GM19099 (cell line): ENCODE measurements around the gene ADARB1.

Experiments used
- POLR2A ChIP-seq: IDR thresholded peaks from 3 replicates; pipeline ENCODE4 v1.6.1; 2011; ENCODE audit warnings: low read depth; ENCODE audit not compliant: insufficient read length; ENCODE audit errors: extremely low read depth

The ADARB1 gene

DNA sequence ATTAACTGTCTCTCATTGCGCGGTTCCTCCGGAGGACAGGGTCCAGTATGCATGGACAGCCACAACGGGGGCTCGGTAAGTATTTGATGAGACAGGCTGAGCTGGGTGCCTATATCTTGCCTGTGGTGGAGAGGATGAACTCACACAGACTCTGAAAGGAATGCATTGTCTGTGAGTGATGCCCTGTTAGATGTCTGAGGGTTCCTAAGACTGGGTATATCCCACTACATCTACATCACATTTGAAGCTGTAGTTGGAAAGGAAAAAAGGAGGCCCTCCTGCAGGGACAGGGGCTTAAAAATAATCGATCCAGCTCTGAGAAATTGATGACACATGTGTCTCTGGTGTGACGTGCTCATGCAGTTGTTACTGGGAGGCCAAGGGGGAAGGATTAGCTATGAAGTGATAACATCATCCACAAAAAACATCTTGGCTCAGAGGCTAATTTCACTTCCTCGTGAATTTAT is 1.9 kb downstream of the ADARB1 start:
- no peak for TF ChIP-seq POLR2A

DNA sequence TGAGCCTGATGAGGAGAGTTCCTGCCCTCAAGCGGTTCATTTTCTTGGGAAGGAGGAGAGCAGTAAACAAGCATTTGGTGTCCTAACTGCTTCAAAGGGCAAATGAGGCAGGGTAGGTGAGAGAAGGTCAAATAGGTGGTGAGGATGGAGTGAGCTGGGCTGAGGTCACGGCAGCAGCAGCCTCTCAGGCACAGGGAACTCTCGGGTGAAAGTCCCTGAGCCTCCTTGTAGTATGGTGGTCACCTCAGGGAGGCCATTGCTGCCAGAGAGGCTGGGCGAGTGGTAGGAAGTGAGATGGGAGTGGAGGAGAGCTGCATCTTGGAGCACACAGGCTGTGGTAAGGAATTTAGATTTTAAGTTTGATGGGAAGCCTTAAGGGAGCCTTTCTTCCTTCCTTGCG is 4.0 kb downstream of the ADARB1 start:
- TF ChIP-seq POLR2A, result no peak

DNA sequence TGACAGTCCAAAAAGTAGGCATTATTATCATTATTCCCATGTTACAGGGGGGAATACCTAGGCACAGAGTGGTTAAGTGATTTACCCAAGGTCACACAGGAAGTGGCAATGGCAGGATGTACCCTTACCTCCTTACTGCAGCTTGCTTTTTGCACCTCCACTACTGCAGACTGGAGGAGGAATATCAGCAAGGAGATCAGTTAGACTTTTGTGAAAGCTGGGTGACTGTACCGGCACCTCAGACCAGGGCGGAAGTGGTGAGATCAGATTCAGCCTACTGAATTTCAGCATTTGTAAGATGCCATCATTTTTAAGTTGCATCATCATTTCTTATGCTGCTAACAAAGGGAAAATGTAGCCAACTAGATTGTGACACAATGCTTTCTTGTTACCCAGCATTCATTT is 4.5 kb downstream of the ADARB1 start:
- TF ChIP-seq POLR2A, result no peak

DNA sequence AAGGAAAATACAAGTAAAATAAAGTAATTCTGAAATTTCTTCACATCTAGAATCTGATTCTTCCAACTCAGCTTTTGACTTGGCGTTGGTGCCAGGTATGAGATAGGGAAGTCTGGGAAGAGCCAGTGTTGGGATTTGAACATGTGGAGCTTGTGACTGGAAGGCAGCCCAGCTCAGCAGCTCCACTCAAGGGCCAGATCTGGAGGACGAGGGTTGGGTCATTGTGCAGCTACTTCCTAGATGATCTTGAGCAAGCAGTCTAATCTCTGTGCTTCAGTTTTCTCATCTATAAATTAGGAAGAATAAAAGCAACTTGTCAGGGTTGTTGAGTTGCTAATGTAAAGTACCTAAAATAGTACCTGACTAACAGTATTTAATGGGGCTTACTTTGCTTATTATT is 5.0 kb downstream of the ADARB1 start:
- no peak for TF ChIP-seq POLR2A

DNA sequence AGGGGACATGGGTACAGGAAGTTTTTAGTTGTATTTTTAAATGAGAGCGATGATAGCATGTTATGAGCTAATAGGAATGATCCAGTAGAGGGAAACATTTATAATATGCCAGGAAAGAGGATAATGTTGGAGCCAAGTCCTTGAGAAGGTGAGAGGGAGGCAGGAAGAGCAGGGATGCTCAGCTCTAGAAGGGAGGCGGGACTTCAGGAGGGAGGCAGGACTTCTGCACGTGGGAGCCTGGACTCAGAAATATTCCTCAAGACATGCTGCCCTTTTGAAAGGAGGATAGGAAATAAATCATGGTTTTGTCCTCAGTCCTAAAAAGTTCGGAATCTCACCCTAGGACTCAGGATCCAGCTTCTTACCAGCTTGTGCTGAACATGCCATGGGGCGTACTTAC is 5.9 kb downstream of the ADARB1 start:
- no peak for TF ChIP-seq POLR2A

DNA sequence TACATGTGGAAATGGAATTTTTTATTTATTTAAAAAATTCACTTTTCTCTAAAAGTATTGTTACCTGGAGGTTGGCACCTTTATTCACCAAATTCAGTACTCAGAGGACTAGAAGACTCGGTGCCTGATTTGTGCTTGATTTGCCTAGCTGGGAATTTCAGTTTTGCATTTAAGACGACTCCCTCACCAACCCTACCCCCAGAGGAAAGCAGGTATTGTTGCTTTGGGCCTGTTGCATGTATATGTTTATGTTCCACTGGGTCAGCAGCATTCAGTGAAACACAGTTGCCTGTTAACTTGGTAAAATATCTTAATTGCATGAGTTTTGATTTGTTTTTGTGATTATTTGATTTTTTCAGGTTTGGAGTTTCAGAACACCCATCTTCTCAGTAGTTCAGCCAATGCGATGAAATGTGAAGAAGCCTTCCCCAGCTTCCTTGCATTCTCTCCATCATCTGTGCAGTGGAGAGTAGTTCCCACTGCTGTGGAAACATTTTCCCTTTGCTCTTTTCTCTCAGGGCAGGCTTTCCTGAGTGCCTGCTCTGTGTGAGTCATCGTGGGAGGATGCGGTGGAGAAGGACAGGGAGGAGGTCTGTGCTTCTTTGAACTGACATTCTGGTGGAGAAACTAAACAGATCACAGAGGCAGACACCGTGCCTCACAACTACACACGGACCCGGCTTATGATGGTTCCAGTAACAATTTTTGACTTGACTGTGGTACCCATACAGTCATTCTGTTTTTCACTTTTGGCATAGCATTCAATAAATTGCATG is 6.4 kb downstream of the ADARB1 start:
- TF ChIP-seq POLR2A, result no peak

DNA sequence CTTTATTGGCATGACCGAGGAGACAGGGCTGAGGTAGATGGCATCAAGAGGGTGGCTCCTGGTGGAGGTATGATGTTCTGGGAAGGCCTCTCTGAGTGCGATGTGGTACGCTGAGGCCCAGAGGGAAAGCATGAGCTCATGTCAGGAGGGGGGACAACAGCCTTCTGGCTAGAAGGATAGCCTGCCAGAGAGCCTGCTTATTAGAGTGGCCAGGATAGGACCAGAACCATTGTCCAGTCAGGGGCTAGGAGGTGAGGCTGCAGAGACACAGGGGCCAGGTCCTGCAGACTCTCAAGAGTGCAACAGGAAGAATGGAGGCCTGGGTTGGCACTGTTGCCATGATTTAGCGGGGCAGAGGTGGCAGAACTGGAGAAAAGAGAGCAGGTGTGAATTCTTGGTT is 7.3 kb downstream of the ADARB1 start:
- TF ChIP-seq POLR2A, result no peak

DNA sequence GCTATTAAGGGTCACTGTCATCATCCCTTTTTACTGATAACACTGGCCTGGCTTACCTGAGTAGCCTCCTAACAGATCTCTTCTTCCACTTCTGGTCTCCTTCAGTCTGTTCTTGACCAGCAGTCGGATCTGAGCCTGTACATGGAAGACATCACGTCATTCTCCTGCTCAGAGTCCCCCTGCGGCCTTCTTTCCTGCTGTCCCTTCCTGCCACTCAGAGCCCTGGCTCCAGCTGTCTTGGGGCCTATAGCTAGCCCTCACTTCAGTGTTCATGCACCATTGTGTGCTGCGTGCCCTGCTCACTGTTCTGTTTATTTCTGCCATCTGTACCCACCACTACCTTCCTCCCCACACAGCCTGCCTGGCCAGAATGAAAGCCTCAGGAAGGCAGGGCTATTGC is 8.4 kb downstream of the ADARB1 start:
- TF ChIP-seq POLR2A, result no peak

DNA sequence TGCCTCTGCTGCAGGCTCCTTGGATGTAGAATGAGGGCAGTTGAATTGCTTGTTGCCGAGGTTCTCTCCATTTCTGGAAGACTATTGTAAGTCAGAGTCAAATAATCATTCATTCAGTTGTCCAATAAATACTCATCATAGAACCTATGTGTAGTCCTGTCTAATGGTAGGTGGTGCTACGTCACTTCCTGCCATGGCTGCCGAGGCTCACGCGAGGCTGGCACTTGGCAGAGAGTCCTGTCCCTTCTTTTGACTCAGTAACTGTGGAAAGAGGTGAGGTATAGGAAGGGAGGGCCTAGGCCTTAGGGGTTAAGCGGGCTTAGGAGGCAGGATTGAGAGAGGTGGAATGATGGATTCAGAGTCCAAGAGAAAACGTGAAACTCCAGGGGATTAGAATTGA is 9.7 kb downstream of the ADARB1 start:
- TF ChIP-seq POLR2A, result no peak

DNA sequence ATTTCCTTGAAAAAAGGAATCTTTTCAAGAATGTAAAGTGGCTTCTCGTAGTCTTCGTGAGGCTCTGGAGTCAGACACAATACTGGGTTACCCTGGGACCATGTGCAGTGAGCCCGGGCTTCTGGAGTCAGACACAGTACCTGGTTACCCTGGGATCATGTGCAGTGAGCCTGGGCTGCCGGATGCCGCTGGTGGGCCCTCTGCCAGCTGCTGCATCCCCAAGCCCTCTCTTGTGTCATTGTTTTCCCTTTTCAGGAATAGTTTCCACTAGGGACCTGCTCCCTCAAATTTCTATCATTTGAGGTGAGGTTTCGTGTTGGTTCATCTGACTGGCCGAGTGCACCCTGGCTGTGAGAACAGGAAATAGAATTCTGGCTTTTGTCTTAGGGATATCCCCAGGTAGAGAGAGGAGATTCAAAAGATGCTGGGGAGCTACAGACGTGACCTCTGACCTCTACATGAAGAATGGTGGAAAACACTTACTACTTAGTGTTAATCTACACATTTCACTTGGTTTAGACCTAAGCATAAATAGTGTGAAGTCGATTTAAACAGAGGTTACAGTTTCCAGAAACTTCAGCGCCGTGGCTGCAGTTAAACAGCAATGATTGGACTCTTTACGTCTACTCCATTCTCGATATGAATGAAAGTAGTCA is 10.6 kb downstream of the ADARB1 start:
- TF ChIP-seq POLR2A, result no peak

DNA sequence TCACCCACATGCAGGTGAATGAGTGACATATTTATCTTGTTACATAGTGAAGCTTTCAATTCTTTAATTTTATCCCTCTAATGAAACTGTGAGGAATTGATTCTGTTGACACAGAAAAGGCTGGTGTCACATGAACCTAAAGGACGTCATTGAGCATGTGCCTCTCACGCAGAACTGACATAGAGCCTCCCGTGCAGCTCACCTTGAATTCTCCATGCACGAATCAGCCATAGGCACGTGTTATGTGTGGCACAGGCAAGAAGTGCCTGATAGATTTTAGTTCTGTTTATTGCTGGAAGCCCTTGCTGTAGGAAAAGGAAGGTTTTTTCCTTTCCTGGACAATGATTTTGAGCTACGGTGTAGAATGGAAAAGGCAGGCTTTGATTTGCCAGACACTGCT is 11.3 kb downstream of the ADARB1 start:
- TF ChIP-seq POLR2A, result no peak

DNA sequence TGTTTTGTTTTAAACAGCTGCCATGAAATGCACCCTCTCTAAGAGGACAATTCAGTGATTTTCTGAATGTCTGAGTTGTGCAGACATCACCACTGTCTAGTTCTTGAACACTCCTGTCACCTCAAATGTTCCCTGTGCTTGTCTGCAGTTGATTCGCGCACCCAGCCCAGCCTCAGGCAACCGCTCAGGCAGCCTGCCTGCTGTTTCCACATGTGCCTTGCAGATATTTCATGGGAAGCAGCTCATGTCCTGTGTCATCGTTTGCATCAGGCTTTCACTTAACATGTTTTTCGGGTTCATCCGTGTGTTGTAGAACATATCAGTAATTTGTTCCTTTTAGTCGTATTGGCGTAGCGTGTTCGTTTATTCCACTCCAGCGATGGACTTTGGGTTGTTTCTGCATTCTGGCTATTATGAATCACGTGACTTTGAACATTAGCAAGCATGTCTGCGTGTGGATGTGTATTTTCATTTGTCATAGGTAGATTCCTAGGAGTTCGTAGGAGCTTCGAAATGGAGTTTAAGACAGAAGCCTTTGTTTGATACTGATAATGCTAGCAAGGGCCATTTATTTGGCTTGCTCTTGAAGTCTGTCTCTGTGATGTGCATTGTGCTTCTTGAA is 12.1 kb downstream of the ADARB1 start:
- no peak for TF ChIP-seq POLR2A

DNA sequence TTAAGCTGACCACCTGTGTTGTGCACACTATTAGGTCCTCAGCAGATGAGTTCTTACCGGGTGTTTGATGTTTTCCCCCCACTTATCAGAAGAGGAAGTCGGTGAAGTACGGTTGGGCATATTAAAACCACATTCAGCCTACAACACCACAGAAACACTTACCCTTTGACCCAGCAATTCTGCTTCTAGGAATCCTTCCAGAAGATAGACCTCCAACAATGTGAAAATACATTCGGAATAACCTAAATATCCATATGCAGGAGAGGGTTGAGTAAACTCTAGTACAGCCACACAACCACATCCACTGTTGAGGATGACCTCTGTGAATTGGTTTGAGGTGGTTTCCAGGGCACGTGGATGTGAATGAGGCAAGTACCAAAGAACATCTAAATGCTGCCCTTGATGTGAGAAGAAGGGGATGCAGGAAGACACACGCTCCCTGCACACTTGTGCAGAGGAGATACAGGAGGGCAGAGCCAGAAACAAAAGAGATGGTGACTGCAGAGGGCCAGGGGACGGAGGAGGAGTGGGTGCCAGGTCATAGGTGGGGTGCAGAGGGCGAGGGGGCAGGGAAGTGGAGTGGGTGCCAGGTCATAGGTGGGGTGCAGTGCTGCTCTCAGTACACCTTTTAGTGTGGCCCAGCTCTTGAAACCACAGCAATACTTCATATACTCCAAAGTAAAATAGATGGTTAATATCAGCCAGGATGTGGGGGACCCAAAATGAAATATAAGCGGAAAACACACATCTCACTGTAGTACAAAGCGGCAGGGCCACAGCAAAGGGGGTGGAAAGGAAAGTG is 12.8 kb downstream of the ADARB1 start:
- no peak for TF ChIP-seq POLR2A

DNA sequence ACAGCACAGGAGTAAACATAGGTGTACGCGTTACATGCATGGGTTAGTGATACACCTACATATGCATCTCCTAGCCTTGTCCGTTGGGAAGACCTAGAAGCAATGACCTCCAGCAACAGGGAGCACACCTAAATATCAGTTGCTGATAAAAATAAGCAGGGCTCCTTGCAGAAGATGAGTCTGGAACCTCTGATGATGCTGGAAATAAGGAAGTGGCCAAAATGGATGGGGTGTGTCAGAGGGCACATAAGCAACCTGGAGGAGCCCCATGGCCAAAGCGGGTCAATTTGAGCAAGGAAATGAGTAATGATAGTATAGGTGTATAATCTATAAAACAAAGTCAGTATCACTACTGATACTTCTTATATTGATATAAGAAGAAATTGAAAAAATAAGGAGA is 13.7 kb downstream of the ADARB1 start:
- no peak for TF ChIP-seq POLR2A

DNA sequence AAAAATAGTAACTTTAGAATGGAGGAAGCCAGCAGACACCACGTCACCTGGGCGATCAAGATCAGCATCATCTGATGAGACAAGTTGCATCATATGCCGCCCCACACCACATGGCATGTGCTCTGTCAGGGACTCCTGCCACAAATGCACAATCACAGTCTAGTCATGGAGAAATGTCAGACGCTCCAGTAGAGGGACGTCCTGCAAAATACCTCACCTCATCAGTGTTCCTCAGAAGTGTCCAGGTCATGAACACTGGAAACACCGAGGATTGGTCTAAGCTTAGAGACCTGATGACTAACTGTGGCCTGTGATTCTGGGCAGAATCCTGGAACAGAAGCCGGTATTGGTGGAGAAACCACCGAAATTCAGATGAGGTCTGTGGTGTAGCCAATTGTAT is 14.3 kb downstream of the ADARB1 start:
- TF ChIP-seq POLR2A, result no peak
